SK-MEL-5 (cell line): Measurements from ENCODE around the gene INPP4B. TPM values are rescaled to one million over a fixed set of nuclear protein-coding genes. Genes with fewer than 3 reads are reported as not detected.

Source experiments
- DNase-seq: peaks from one replicate; pipeline ENCODE4 v3.0.0-alpha.2; 2016; ENCODE audit warnings: low read depth, low spot score
- in situ Hi-C: cut with HindIII; loops from 2 replicates; pipeline ENCODE4 v1.10.0; 2016; ENCODE audit warnings: low sequenced_read_pairs, high pct_unique_total_duplicates, low pct_unique_long_range_greater_than_20kb
- polyA plus RNA-seq, 2 experiments: library from polyadenylated mRNA; depleted of rRNA; stranded (reverse); fragments of >200 nt; gene quantifications; 2 replicates each; pipeline ENCODE4 v1.2.3, GENCODE V29; 2015
- total RNA-seq: library from RNA; depleted of rRNA; stranded (reverse); fragments of >200 nt; shearing (Covaris generic); gene quantifications from 2 replicates; pipeline ENCODE4 v1.2.3, GENCODE V29; 2014; rRNA removed

INPP4B gene
- 150 and 161 TPM in 2 replicates for total RNA-seq
- polyA plus RNA-seq (2015; cell fraction: cytosol; rRNA removed) = 49.0 and 59.7 TPM in 2 replicates
- 39.6 and 41.3 TPM in 2 replicates for polyA plus RNA-seq (2015; cell fraction: nucleus; rRNA removed)

DNA sequence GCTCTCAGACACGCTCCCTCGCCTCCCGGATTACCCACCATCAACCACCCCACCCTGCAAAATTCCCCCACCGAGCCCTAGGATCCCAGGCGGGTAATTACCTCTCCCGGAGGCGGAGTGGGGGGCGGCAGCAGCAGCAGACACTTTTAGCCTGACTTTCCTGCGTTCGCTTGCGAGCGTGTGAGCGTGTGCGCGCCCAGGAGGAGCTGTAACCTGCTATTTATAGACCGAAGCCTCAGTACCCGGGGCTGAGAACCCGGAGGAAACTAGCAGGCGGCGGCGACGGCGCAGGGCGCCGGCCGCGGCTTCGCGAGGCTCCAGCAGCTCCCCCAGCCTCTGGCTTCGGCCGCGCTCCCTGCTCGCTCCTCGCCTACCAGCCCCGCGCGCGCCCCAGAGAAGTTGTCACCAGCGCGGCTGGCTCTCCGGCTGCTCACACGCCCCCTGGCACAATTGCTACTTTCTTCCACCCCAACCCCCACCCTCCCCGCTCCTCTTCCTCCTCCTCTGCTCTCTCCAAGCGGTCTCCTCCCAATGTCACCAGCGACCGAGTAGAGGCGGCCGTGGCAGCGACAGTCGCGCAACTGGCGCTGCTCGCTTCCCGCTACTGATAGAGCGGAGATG is at the start of gene INPP4B:
Gene INPP4B, minus strand, starts transcription at position 194 of the 621 bp plus-strand sequence.
- in situ Hi-C loops = no loop called here
- peak; percentile 7 for DNase-seq

DNA sequence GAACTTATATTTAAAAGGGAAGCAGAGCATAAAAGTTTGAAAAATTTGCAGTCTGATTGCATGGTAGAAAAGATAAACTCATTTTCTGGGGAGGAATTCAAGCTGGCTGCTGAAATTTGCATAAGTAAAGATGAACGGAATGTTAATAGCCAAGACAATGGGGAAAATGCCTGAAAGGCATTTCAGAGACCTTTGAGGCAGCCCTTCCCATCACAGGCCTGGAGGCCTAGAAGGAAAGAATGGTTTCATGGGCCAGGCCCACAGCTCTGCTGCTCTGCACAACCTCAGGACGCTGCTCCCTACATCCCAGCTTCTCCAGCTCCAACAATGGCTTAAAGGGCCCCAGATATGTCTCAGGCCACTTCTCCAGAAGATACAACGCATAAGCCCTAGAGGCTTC is 46.9 kb upstream of the INPP4B start:
- in situ Hi-C loops = no loop called here
- DNase-seq = no peak

DNA sequence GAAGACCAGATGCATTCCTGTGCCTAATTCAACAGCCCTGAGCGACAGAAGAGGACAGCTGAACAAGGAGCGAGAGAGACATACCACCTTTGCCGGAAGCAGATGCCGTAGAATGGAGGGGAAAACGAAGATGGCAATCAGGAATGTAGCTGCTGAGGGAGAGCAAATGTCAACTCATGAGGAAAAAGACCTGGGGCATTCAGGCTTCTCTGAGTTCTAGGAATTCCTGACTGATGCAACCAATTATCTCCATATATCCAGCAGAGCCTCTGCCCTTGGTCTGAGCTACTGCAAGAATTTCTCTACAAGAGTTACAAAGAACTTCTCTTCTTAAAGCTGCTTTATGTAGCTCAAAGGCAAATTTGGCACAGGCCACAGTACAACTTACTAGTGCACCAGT is 40.5 kb upstream of the INPP4B start:
- no peak for DNase-seq
- in situ Hi-C loops = no loop called here

DNA sequence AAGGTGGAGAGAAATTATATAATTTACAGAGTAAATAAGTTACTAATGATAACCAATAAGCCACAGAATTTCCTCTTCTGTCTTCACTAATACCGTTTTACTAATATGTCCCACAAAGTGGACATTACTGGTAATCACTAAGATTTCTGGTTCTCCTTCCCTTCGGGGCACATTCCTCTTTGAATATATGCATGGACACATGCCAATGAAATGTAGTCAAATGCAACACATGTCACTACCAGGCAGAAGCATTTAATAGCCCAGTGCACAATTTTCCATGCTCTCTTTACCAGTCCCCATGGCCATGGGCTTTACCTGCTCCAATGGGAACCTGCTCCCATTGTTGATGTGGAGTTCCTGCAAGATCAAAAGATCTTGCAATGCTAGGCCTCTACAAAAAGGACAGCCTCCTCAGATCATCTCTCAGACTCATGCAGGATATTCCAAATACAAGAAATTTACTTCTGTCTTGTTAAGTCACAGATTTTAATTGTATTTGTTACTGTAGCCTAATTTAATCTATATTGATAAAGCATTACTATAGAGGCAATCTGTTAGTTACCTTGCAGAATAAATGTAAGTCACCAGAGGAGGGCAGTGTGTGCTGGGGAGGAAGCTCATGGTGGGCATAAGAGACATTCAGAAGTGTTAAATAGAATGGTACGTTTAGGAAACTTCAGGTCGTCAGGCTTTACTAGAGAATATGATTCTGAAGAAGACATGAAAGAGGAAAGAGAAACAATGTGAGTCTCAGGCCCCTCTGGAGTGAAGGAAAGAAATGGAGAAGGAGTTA is 37.1 kb upstream of the INPP4B start:
- peak; percentile 43 for DNase-seq

DNA sequence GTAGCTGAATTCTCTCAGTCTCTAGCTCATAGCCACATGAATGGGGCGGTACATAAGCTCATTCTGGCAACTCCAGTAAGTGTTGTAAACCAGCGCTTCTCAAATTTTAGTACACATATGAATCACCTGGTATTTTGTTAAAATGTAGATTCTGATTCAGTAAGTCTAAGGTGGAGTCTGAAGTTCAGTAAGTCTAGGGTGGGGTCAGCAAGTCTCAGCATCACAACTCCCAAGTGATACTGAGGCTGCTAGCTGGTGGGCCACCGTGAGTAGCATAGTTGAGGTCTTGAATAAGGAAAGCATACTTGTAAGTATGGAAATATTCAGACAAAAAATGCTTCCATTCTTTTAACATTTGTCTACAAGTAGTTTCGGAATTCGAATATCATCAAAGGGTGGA is 36.1 kb upstream of the INPP4B start:
- in situ Hi-C loops = no loop called here
- DNase-seq = no peak

More for the DNA sequence above, 37.1 kb upstream of the INPP4B start:
- in situ Hi-C loops = no loop called here

DNA sequence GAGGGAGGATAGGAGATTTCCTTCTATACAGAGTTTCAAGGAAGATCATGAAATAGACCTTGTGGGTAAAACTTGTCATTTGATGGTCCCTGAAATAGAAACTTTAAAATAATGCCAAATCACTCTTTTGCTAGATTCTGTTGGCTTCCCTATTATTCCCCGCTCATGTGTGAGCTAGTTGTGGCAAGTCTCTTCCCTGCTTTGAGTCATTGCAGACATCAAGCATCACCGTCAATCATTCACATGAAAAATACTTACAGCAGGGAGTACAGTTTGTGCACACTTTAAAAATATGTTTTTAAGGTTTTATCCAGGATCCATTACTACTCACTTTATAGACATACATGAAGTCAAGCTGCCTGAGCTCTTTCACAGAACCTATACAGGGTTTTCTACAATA is 35.2 kb upstream of the INPP4B start:
- in situ Hi-C loops = no loop called here
- DNase-seq = no peak

DNA sequence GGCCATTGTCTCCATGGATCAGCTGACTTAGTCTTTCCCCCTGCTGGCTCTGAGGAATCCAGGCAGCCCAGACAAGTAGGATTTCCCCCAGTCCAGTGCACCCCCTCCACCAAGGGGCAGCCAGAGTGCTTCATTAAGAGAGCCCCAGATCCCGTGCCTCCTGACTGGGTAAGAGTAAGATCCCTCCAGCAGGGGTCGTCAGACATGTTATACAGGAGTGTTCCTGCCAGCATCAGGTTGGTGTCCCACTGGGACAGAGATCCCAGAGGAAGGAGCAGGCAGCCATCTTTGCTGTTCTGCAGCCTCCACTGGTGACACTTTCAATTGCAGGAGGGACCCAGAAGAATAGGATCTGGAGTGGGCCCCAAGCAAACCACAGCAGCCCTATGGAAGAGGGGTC is 29.0 kb upstream of the INPP4B start:
- in situ Hi-C loops = no loop called here
- DNase-seq = peak; percentile 41

DNA sequence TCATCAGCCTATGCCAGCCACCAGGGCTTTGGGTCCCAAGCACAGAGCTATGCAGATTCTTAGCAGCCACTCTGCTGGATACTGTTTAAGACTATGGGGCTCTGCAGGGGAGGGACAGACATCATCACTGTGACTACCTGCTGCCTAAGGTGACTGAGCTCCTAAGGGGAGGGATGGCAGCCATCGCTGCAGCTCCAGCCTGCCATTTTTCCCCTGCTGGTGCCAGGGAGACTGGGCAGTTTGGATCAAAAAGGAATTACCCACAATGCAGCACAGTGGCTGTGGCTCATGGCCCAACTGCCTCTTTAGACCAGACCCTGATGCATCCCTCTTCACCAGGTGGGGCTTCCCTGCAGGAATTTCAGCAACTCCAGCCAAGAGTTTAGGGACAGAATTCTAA is 28.6 kb upstream of the INPP4B start:
- DNase-seq = peak; percentile 5
- in situ Hi-C loops = no loop called here

DNA sequence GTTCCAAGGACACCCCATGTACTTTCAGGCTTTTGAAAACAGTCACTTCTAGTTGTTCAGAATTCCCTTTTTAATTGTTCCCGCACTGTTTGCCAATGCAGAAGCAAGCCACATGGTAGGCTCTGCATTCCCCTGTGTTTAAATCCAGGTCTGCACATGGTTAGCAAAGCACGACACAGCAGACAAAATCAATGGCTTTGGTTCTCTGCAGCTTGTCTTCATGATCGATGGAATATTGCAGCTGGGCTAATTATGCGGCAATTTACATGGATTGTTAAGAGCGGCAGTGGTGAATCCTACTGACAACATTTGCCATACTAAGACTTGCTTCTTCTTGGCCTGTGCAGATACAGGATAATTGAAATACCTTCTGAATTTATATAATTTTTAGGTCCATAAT is 20.6 kb upstream of the INPP4B start:
- no peak for DNase-seq
- in situ Hi-C loops = no loop called here

DNA sequence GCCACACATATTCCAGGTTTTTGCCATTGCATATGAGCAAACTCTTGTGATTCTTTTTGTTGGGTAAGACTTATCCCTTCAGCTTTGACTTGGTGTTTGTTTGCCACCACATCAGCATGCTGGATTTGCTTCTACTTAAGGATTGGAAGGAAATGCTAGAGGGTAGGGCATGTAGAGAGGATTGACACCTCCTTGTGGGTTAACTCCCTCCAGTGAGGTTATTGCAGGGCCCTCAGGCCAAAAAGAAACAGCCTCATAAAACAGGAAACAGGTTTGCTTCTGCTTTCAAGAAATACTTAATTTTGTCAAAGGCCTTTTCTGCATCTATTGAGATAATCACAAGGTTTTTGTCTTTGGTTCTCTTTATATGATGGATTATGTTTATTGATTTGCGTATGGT is 15.2 kb upstream of the INPP4B start:
- in situ Hi-C loops = no loop called here
- DNase-seq = no peak

DNA sequence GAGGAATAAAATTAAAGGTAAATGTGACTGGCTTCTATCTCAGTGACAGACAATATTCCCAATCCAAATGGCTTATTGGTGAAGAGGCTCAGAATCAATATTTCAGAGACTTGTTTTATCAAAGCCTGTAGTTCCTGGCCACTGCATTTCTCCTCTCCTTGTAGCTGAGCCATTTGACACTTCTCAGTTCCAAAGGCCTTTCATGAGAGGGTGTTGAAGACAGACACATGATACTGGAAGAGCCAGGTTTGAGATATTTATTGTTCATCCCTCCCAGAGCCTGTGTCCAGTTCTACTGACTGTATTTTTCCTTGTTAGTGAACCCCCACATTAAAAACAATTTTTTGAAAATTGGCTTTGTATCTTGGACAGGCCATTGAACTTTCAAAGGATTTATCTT is 12.9 kb upstream of the INPP4B start:
- in situ Hi-C loops = no loop called here
- no peak for DNase-seq

DNA sequence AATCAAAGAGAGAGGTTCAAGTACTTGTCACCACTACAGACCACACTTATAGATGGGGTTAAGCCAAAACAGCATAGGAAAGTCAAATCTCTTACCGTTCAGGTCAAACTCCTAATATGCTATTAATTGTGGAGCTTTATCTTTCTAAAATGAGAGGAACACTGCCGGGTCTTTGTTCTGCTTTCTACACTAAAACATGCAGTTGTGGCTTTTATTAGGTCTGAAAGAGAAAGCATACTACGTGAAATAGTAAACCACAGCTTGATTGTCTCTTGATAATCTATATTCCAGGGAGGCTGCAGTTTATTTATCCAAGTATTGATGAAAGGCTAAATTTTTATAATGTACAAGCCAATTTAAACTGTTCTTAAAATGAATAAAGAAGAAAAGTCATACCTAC is 12.3 kb upstream of the INPP4B start:
- DNase-seq = no peak
- in situ Hi-C loops = no loop called here

DNA sequence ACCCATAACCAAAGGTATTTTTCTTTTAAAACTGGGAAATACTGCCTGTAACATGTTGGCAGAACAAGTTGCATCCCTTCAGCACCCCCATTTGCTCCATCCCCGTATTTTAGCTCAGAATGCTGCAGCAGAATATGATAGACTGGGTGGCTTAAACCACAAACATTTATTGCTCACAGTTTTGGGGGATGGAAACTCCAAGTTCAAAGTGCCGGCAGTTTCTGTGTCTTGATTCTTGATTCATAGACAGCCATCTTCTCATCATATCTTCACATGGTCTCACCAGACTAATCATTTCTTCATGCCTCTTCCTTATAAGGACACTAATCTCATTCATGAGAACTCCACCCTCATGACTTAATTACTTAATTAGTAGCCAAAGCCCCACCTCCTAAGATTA is 10.5 kb upstream of the INPP4B start:
- no peak for DNase-seq
- in situ Hi-C loops = no loop called here

DNA sequence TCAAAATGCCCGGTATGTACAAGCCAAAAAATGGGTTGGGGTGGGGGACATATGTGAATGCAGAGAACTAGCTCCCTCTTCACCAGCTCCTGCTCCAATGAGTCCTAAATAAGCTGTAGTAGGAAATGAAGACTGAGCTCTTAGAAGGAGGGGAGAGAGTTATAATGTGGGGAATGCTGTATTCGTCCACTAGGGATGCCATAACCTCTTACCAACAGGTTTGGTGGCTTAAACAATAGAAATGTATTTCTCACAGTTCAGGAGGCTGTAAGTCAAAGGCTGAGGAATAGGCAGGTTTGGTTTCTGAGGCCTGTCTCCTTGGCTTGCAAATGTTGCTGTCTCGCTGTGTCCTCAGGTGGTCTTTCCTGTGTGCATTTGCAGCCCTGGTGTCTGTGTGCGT is 4.4 kb upstream of the INPP4B start:
- in situ Hi-C loops = no loop called here
- DNase-seq = peak; percentile 26

DNA sequence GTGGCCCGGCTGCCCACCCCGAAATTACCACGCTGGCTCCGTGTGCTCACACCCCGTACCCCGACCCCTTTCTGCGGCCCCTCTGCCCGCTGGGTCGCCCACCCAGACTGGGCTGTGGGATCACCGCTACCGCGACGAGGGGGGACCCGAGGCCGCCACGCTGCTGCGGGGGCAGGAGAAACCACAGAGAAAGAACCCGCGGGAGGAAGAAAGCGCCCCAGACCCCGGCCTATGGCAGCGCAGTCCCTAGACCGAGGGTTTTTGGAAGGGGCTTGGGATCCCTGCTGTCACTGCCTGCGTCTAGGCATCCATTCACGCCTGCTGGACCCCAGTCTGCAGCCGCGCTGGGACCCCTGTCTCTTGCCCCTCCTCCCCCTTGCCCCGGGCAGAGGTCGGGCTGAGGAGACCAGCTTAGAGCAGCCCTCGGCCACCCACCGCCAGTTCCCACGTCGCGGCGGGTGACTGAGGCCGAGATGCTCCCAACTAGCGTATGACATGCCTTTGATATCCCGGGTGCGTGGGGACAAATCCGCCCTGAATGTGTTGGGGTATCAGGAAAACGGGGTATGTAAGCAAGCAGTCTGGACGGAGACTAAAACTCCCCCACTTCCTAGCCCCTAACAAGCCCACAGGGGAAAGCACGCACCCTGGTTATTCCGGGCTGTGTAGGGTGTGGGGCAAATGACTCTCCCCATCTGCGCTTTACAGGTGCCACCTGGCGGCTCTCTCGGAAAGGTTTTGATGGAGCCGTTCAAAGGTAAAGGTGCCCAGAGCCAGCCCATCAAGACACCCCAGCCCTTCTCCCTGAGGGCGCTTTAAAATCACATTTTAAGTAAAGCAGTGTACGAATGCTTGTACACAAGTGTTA is 862 bp upstream of the INPP4B start:
- no peak for DNase-seq
- in situ Hi-C loops = no loop called here

DNA sequence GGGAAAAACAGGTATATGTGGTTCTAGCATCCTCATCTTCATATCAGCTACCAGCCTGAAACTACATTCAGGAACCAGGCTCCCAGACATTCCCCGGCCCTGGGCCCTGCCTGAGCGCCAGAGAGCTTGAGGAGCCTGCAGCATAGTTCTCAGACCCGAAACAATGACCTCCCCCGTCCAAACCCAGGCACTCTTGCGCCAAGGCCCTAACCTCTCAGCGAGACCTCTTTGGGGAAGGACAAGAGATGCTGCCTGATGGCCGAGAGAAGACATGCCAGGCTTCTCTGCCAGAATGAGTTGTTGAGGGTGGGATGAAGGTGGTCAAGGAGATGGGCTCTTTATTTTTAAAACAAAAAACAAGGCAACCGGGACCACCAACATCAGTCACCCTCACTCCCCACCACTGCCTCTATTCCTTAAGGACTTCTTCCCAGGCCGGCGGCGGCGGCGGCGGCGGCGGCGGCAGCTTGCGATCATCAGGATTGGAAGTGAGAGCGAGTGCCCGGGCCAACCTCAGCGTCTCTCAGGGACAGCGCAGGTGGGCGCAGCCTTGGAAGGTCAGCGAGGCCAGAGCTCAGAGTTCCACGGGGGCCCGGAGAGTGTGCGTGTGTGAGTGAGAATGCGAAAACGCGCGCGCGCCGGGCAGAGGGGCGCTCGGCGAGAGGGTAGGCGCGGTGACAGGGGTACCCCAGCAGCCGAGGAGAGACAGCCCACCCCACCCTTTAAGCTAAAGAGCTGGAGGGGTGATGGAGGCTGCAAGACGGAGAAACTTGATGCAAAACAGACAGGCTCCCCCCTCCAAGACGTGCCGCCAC is 601 bp downstream of the INPP4B start:
- DNase-seq = no peak
- in situ Hi-C loops = no loop called here

DNA sequence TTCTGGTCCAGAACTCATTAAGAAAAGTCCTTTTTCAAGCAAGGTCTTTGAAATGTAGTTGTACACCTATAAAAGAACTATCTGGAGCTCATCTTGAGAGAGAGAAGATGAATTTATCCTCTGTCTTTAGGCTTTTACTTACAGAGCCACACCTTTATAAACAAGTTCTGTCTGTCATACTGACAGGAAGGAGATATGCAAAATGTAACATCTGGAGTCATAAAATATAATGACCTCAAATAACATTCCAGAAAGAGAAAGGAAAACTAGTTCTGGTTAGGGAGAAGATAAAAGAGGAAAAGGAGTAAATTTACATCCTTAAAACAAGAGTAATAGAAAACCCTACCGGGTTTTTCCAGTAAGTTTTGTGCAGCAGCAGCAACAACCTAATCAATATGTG is 1.3 kb downstream of the INPP4B start:
- in situ Hi-C loops = no loop called here
- DNase-seq = no peak
